Mucosa of descending colon (tissue), 3 donors: ENCODE results near the gene LDLRAP1. TPM values are rescaled to one million over a fixed set of nuclear protein-coding genes. Genes with fewer than 3 reads are reported as not detected.

Experiments
- ATAC-seq: fragments of 200-7000 bp; cut with Tn5 transposase; one replicate; pipeline ENCODE4 v1.9.1; 2020; ENCODE audit warnings: mild to moderate bottlenecking, moderate library complexity
- DNase-seq, 3 donors: peaks; one replicate each; pipeline ENCODE4 v3.0.0-alpha.2; 2020
- H3K36me3 ChIP-seq: fragments of 200-600 bp; one replicate; pipeline ENCODE4 v1.8.0; 2021; ENCODE audit warnings: low read depth, mild to moderate bottlenecking
- H3K4me1 ChIP-seq: fragments of 200-600 bp; one replicate; pipeline ENCODE4 v1.8.0; 2021; ENCODE audit warnings: low read depth, mild to moderate bottlenecking
- H3K4me3 ChIP-seq: fragments of 200-600 bp; one replicate; pipeline ENCODE4 v1.8.0; 2021; ENCODE audit warnings: mild to moderate bottlenecking
- H3K9me3 ChIP-seq: fragments of 200-600 bp; one replicate; pipeline ENCODE4 v1.8.0; 2021; ENCODE audit warnings: mild to moderate bottlenecking
- intact Hi-C, 2 donors: fragments of 100-400 bp; cut with DNase I in 1 of 2; cut with micrococcal nuclease in 1 of 2; formaldehyde crosslinking; loops; one replicate each; pipeline versions ENCODE4 v1.11.0 to v1.11.1; 2022; cut with DNase I, micrococcal nuclease
- total RNA-seq, 3 donors: library from RNA; stranded (reverse); fragmentation: NEBNext Ultra II Directional in 2 of 3; extraction: Animal tissue kit (Norgen Biotek cat#: 25700) in 2 of 3; gene quantifications; one replicate each; pipeline versions ENCODE4 v1.2.1 to v1.2.4, GENCODE V29; 2021 to 2023
- TF ChIP-seq, protein P1 (sequence below): fragments of 200-600 bp; IDR thresholded peaks from one replicate; pipeline ENCODE4 v1.8.0; 2022; ENCODE audit warnings: antibody characterized with exemption, mild to moderate bottlenecking
- donor health status: DM: no; HTN: no; CAD: no; lungs with moderate emphysema.
- donor health status: DM: no; HTN: no; CAD: no.
- donor health status: DM: no; HTN: yes; CAD: no.

Gene LDLRAP1
- total RNA-seq, 3 donors from 2014 or later = 31.0 to 43.5 (median 37.0) TPM

DNA sequence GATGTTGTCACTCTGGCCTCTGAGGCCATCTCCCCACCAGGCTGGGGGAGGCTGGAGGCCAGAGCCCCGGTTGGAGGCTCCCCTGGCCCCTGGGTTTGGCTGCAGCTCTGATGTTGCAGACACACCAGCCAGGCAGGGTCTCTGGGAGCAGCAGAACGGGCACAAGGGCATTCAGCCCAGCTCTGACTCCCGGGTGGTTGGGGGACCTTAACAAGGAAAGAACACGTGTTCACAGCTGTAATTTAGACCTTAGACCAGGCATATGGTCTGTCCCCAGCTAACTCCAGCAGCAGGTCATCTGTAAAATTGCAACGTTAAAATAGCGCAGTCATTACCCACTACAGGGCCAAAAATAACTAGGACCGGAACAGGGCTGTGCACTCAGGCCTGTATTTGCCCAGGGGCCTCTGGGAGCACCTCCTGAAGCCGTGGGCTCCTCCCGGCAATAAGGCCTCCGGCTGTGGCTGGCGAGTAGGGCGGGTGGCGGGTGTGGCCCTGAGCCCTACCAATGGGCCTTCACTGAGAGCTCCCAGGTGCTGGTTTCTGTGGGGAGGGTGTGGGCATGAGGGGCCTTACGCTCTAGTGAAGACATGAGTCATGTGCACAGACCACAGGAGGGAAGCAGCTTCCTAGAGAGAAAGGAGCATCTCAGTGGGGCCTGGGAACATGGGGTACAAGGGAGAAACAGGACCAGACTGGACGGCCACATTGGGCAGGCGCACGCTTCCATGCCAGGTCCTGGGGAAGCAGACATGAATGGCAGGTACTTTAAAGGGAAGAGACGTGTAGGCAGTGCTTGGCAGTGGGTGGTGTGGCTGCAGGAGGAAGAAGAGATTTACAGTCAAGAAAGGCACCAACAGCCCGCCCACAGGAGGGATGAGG lies 6.1 kb downstream of the LDLRAP1 start:
- TF ChIP-seq, protein P1, sequence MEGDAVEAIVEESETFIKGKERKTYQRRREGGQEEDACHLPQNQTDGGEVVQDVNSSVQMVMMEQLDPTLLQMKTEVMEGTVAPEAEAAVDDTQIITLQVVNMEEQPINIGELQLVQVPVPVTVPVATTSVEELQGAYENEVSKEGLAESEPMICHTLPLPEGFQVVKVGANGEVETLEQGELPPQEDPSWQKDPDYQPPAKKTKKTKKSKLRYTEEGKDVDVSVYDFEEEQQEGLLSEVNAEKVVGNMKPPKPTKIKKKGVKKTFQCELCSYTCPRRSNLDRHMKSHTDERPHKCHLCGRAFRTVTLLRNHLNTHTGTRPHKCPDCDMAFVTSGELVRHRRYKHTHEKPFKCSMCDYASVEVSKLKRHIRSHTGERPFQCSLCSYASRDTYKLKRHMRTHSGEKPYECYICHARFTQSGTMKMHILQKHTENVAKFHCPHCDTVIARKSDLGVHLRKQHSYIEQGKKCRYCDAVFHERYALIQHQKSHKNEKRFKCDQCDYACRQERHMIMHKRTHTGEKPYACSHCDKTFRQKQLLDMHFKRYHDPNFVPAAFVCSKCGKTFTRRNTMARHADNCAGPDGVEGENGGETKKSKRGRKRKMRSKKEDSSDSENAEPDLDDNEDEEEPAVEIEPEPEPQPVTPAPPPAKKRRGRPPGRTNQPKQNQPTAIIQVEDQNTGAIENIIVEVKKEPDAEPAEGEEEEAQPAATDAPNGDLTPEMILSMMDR = no peak
- ATAC-seq = peak; percentile 95
- no peak overlapping the region for H3K4me3 ChIP-seq
- intact Hi-C loops = no loop called here
- peaks cover 41% of the 10 kb centered on the region for H3K4me1 ChIP-seq
- H3K36me3 ChIP-seq = no peaks in the 10 kb centered on the region
- DNase-seq = peak; percentile 89 to 95 (median 92)
- H3K9me3 ChIP-seq = no peaks in the 10 kb centered on the region

DNA sequence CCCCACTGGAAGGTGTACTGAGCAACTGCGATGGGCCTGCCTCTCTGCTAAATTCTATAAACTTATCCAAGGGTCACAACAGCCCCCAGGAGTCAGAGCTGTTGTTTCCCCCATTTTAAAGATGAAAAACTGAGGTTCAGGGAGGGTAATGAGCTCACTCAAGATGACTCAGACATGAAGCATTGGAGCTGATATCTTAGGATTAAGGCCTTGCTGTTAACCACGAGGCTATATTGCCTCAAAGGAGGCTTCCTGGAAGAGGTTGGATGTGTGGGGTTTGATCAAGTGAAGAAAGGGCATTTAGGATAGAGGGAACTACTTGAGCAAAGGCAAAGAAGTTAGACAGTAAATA lies 6.7 kb downstream of the LDLRAP1 start:
- Histone ChIP-seq H3K4me1 (peaks cover 35% of the 10 kb centered on the region), H3K4me3 (no peak overlapping the region), H3K36me3 (no peaks in the 10 kb centered on the region), H3K9me3 (no peaks in the 10 kb centered on the region)
- intact Hi-C loops = no loop called here
- TF ChIP-seq, protein P1 = no peak
- DNase-seq (no peak), ATAC-seq (peak; percentile 38)

DNA sequence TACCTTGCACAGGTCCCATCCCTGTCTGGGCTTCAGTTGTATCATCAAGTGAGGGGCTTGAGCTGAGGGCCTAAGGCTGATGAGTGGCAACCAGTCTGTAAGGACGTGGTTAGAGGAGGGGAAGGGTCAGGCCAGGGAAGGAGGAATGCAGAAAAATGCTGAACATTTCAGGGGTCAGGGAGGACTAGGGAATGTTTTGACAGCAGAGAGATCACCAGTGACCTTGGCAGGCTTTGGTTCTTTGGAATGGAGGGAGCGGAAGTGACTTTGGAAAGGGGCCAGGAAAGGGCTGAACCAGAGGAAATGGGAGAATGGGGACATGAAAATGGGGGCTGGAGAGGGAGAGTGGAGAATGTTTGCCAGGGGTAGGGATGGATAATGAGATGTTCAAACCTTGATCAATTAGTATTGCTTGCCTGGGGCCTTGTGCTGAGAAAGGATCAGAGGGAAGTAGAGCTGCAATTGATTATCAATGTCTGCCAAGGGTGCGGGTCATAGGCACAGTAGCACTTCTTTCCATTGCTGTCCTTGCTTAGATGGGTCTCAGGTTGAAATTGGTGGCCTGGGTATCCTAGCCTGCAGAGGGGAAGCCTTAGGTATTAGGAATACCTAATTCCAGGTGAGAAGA lies 7.4 kb downstream of the LDLRAP1 start:
- Histone ChIP-seq H3K36me3 (no peaks in the 10 kb centered on the region), H3K4me3 (no peak overlapping the region), H3K9me3 (no peaks in the 10 kb centered on the region), H3K4me1 (peaks cover 37% of the 10 kb centered on the region)
- TF ChIP-seq, protein P1 = no peak
- intact Hi-C loops = no loop called here
- no peak for DNase-seq
- ATAC-seq = no peak

DNA sequence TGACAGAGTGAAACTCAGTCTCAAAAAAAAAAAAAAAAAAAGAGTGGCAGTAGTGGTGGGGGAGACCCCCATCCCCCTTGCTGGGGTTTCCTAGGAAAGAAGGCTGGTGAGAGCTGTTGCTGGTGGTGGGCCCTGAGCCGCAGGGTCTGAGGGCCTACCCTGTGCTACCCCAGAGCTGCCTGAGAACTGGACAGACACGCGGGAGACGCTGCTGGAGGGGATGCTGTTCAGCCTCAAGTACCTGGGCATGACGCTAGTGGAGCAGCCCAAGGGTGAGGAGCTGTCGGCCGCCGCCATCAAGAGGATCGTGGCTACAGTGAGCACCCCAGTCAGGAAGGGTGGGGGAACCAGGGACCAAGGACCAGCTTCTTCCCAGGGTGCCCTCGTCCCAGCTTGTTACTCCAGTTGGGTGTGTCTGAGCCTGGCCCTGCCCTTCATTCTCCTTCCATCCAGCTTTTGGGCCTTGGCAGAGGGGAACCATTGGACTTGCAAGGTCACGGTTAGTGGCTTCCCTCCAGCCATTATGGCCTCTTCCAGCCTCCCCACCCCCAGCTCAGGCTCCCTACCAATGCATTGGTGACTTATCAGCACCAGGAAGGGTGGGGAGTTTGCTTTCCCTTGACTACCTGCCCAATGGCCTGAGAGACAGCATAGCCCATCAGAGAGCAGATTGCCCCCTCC lies 10.5 kb downstream of the LDLRAP1 start:
- DNase-seq (no peak), ATAC-seq (no peak)
- TF ChIP-seq, protein P1 = no peak
- Histone ChIP-seq H3K9me3 (no peaks in the 10 kb centered on the region), H3K4me1 (peaks cover 36% of the 10 kb centered on the region), H3K36me3 (no peaks in the 10 kb centered on the region), H3K4me3 (no peak overlapping the region)
- intact Hi-C loops = no loop called here

DNA sequence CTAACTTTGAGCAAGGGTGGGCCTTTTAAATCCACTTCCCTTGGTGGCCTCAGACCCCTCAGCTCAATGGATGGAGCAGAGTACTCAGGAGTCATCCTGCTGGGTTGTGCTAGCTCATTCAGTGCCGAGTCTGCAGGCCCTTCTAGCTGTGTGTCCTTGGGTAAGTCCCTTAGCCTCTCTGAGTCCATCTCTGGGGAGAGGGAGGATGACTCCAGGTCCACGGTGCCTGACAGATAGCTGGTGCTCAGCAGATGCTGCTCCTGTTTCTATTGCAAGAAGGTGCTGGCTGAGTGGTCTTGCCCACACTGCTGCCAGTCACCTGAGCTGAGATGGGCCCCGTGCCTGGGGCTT lies 11.0 kb downstream of the LDLRAP1 start:
- TF ChIP-seq, protein P1 = no peak
- Histone ChIP-seq H3K36me3 (no peaks in the 10 kb centered on the region), H3K9me3 (no peaks in the 10 kb centered on the region), H3K4me3 (no peak overlapping the region), H3K4me1 (peaks cover 30% of the 10 kb centered on the region)
- no peak for ATAC-seq
- intact Hi-C loops = no loop called here
- no peak for DNase-seq
